GM12878 (cell line): ENCODE measurements around the gene COL17A1.

Experiments used
- CEBPB ChIP-seq, 2 experiments: fragments of 150-350 bp in 1 of 2; IDR thresholded peaks; 2 replicates each; pipeline ENCODE4 v1.6.1; 2012 to 2014; ENCODE audit warnings: low read depth in 2 of 2, low read length in 2 of 2, borderline replicate concordance in 1 of 2, inconsistent platforms in 1 of 2
- CREB1 ChIP-seq: IDR thresholded peaks from 2 replicates; pipeline ENCODE4 v1.6.1; 2012; ENCODE audit warnings: low read depth, mild to moderate bottlenecking, inconsistent platforms
- CREM ChIP-seq: IDR thresholded peaks from 2 replicates; pipeline ENCODE4 v1.6.1; 2014; ENCODE audit warnings: antibody characterized with exemption, low read depth
- POLR2A ChIP-seq: IDR thresholded peaks from 2 replicates; pipeline ENCODE4 v1.6.1; 2011; ENCODE audit warnings: low read depth, mild to moderate bottlenecking, low read length
- TF ChIP-seq, protein P1 (sequence below), 3 experiments: IDR thresholded peaks in 2 of 3; conservative IDR thresholded peaks in 1 of 3; 2 replicates each; pipeline ENCODE4 v1.5.1; 2011; ENCODE audit warnings: low read depth in 3 of 3, low read length in 3 of 3, mild to moderate bottlenecking in 3 of 3, control low read depth in 2 of 3, moderate library complexity in 2 of 3, inconsistent platforms in 1 of 3, mixed read lengths in 1 of 3; ENCODE audit not compliant: control insufficient read depth in 2 of 3, insufficient read depth in 1 of 3; ENCODE audit errors: extremely low read depth in 1 of 3

DNA sequence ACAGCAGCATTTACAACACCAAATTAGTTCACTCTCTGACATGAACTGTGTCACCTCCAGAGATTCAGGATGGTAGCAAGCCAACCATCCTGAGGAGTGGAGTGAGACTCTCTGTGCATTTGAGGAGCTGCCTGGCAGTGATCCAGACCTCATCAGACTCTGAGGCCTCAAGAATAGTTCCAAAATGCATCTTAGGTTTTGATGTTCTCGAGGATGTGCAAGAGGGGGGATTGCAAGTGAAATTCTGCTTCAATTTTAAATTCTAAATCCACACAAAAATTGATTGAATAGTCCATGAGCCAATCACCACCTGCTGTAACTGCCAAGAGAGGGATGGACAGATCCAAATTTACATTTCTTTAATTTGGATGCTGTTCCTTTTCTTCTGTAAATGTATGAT is 69.0 kb downstream of the COL17A1 start:
- TF ChIP-seq, protein P1, sequence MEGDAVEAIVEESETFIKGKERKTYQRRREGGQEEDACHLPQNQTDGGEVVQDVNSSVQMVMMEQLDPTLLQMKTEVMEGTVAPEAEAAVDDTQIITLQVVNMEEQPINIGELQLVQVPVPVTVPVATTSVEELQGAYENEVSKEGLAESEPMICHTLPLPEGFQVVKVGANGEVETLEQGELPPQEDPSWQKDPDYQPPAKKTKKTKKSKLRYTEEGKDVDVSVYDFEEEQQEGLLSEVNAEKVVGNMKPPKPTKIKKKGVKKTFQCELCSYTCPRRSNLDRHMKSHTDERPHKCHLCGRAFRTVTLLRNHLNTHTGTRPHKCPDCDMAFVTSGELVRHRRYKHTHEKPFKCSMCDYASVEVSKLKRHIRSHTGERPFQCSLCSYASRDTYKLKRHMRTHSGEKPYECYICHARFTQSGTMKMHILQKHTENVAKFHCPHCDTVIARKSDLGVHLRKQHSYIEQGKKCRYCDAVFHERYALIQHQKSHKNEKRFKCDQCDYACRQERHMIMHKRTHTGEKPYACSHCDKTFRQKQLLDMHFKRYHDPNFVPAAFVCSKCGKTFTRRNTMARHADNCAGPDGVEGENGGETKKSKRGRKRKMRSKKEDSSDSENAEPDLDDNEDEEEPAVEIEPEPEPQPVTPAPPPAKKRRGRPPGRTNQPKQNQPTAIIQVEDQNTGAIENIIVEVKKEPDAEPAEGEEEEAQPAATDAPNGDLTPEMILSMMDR (IDR thresholded peaks at IDR 0.05 in 2 of 3, conservative IDR thresholded peaks at IDR 0.05 in 1 of 3; ENCODE audit: control insufficient read depth in 2 of 3, extremely low read depth in 1 of 3, insufficient read depth in 1 of 3, low read depth in 3 of 3, low read length in 3 of 3): no peak
- TF ChIP-seq CREM: no peak
- TF ChIP-seq CREB1: no peak
- TF ChIP-seq CEBPB (IDR thresholded peaks at IDR 0.05; ENCODE audit: borderline replicate concordance in 1 of 2, low read depth in 2 of 2, low read length in 2 of 2): no peak
- TF ChIP-seq POLR2A: no peak
